Stimulated activated effector memory CD8-positive, alpha-beta T cell treated with anti-CD3 and anti-CD28 coated beads, Interleukin-12 subunit alpha, Interleukin-12 subunit beta, amount 100 ng/mL, for 72 hours (primary cell): ENCODE results near the gene SMIM22.

ENCODE experiments used
- ATAC-seq: fragments of 150-1000 bp; cut with Tn5 transposase; 2 replicates; pipeline ENCODE4 v1.10.0; 2021
- DNase-seq, 2 donors: peaks; one replicate each; pipeline ENCODE4 v3.0.0; 2021 to 2022; ENCODE audit warnings: low spot score in 2 of 2
- H3K27ac Mint-ChIP-seq: one replicate; pipeline ENCODE4 v1.8.0; 2022; ENCODE audit warnings: mild to moderate bottlenecking, mixed read lengths
- H3K36me3 Mint-ChIP-seq: one replicate; pipeline ENCODE4 v1.8.0; 2022; ENCODE audit warnings: mild to moderate bottlenecking, mixed read lengths
- H3K4me1 Mint-ChIP-seq: one replicate; pipeline ENCODE4 v1.8.0; 2022; ENCODE audit warnings: mixed read lengths
- H3K4me3 Mint-ChIP-seq: one replicate; pipeline ENCODE4 v1.8.0; 2022; ENCODE audit warnings: mild to moderate bottlenecking, mixed read lengths
- H3K9me3 Mint-ChIP-seq: one replicate; pipeline ENCODE4 v1.8.0; 2022; ENCODE audit warnings: mixed read lengths

Gene SMIM22

DNA sequence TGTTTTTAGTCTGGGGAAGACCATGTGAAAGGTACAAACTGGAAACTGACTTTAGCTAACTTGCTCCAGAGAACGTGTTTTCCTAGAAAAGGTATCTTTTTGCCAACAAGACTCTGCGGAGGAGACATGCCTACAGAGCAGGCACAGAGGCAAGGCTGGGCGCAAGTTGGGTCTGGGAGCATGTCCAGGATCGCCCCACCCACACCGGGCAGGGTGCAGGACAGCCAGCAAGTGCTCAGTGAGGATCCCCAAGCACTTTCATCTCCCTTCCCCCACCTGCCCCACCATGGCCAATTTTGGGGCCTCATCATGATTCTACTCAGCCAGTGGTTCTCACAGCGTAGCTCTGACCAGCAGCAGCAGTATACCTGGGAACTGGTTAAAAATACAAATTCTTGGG is 25.5 kb downstream of the SMIM22 start:
- DNase-seq (no peak), ATAC-seq (no peak)
- Mint-ChIP-seq H3K4me3 (no peak overlapping the region), H3K9me3 (no peaks in the 10 kb centered on the region), H3K4me1 (peaks cover 8% of the 10 kb centered on the region), H3K27ac (peak overlapping the region; percentile 68), H3K36me3 (peaks cover 100% of the 10 kb centered on the region)

DNA sequence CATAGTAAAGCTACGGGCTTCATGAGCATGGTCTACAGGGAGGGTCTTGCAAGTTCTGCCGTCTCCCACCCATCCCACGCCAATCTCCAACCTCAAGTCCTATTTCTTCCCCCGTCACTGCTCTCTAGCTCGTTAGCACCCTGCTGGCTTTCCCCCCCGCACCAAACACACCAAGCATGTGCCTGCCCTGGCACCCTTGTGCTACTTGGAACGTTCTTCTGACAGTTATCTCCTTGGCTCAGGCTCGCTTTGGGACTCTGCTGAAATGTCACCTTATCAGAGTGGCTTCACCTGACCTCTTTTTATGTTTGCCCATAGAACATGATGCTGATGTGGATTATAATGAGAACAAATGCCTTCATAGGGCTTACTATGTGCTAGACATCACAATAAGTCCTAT is 30.0 kb downstream of the SMIM22 start:
- ATAC-seq (no peak), DNase-seq (no peak)
- Mint-ChIP-seq H3K36me3 (peaks cover 100% of the 10 kb centered on the region), H3K27ac (peak overlapping the region; percentile 43), H3K9me3 (no peaks in the 10 kb centered on the region), H3K4me1 (peaks cover 8% of the 10 kb centered on the region), H3K4me3 (no peak overlapping the region)

DNA sequence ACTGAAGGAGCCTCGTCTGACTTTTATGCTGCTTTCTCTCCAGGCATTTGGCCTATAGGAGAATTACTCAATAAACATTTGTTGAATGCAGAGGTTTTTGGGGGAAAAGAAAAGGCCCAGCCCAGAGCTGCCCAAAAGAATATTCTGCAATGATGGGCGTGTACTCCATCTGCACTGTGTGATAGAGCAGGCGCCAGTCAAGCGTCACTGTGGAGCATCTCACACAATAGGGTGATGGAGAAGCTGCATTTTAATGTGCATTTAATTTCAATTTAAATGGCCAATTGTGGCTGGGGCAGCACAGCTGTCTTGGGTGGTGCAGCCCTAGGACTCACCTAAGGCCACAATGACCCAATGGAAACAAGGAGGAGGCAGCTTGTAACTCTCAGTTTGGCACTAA is 31.4 kb downstream of the SMIM22 start:
- H3K36me3 Mint-ChIP-seq, result peaks cover 100% of the 10 kb centered on the region
- no peak overlapping the region for H3K27ac Mint-ChIP-seq
- ATAC-seq, result no peak
- H3K9me3 Mint-ChIP-seq, result no peaks in the 10 kb centered on the region
- peaks cover 19% of the 10 kb centered on the region for H3K4me1 Mint-ChIP-seq
- H3K4me3 Mint-ChIP-seq, result no peak overlapping the region
- no peak for DNase-seq

DNA sequence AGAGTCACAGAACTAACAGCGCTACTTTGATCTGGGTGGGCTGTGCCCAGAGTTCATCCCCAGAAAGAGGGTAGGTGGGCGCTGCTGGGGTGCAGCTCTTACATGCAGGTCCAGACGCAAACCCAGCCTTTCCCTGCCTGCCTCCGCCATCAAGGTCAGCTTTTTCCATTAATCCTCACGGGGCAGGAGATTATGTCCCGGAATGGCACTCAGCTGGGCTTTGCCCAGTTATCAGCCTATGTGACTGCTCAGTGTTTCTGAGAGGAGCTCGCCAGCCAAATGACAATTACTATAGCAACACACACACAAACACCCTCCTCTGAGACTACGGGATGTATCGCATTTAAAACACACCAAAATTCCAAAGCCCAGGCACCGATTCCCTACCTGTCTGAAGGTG is 31.8 kb downstream of the SMIM22 start:
- no peak for DNase-seq
- peaks cover 24% of the 10 kb centered on the region for H3K4me1 Mint-ChIP-seq
- H3K36me3 Mint-ChIP-seq, result peaks cover 100% of the 10 kb centered on the region
- no peak overlapping the region for H3K4me3 Mint-ChIP-seq
- no peak overlapping the region for H3K27ac Mint-ChIP-seq
- no peaks in the 10 kb centered on the region for H3K9me3 Mint-ChIP-seq
- ATAC-seq, result no peak

DNA sequence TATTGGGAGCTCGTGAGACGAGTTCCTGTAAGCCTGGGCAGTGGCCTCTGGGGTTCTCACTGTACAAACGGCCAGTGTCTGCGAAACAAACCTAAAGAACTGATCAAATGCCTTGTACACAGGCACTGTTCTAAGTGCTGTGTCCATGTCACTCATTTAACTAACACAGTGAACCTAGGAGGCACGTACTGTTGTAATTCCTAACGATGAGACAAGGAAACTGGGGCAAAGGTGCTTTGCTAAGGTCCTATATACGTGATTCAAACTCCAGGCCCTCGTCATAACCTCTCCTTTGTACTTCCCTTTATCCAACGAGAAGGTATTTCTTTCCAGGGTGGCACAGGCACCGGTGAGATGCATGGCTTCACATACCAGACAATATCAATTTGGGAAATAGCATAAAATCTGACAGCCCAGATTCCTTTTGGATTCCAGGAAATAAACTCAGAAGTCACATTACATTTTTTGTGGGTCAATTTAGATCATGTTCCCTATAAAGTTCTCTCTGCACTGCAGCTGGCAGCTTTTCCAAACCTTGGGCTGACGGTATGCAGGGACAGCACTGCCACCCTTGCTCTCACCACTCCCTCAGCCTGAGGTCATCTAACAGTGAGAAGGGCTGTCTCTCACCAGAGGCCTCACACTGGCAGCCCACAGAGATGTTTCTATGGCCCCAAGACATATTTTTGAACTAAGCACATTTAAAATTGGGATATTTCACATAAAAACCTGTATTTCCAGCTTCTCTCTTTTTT is 33.6 kb downstream of the SMIM22 start:
- no peak for ATAC-seq
- peaks cover 100% of the 10 kb centered on the region for H3K36me3 Mint-ChIP-seq
- no peak for DNase-seq
- H3K27ac Mint-ChIP-seq, result no peak overlapping the region
- peaks cover 26% of the 10 kb centered on the region for H3K4me1 Mint-ChIP-seq
- H3K4me3 Mint-ChIP-seq, result no peak overlapping the region
- H3K9me3 Mint-ChIP-seq, result no peaks in the 10 kb centered on the region

DNA sequence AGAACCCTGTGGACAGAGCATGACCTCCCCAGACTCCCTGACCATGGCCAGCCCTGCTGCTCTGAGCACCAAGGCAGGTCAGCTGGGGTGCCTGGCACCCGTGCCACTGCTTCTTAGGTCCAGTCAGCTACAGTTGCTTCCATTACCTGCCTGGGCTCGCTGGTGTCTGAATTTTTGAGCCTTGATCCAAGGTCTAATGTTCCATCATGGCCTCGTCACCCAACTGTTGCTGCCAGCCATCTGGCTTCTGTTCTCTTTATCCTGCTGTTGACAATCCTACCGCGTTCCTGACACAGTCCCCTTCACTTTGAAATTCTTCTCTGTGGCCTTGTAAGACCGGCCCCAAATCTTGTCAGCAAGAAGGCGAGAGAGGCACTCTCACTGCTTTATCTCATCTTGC is 35.2 kb downstream of the SMIM22 start:
- no peak overlapping the region for H3K27ac Mint-ChIP-seq
- peaks cover 100% of the 10 kb centered on the region for H3K36me3 Mint-ChIP-seq
- no peak for ATAC-seq
- no peak overlapping the region for H3K4me3 Mint-ChIP-seq
- H3K9me3 Mint-ChIP-seq, result no peaks in the 10 kb centered on the region
- no peak for DNase-seq
- peaks cover 19% of the 10 kb centered on the region for H3K4me1 Mint-ChIP-seq

DNA sequence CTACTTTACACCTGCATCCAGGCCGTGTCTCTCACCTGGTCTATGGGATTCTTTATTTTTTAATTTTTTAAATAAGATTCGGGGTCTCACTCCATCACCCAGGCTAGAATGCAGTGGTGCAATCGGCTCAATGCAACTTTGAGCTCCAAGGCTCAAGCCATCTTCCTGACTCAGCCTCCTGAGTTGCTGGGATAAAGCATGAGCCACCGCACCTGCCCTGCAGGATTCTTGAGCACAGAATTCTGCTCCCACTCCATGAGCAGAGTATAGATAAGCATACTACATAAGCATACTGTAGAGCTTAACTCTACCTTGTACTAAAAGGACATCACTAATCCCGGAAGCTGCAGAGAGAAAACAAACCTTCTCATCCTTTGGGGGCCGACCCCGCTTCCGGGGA is 36.4 kb downstream of the SMIM22 start:
- DNase-seq, result no peak
- Mint-ChIP-seq H3K36me3 (peaks cover 100% of the 10 kb centered on the region), H3K4me1 (peaks cover 24% of the 10 kb centered on the region), H3K27ac (peak overlapping the region; percentile 39), H3K4me3 (no peak overlapping the region), H3K9me3 (no peaks in the 10 kb centered on the region)
- no peak for ATAC-seq

DNA sequence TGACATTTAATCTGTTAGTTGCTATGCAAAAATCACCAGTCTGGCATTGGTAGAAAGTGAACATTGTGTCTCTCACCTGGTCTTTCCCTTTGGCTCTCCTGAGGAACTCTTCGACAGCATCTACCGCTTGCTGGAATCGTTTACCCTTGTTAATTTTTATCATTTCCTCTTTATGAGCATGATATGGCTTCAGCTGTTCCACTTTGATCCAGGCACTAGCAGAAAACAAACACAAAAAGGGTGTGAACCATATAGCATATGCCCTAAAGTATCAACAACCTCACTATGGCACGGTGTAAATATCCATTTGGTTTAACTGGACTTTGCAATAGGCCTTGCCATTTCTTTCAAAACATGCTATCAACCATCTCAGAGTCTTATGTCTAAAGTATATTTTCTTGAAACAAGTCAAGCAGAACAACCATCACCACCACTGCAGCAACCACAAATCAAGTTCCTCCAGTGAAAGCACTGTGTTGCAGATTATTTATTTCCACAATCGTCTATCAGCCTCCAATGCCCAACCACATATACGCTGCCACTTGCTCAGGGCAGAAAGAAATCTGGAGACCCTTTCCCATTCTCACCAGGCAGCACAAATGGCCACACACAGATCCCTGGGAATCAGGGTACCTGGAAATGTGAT is 37.7 kb downstream of the SMIM22 start:
- no peak overlapping the region for H3K4me3 Mint-ChIP-seq
- no peak overlapping the region for H3K27ac Mint-ChIP-seq
- H3K9me3 Mint-ChIP-seq, result no peaks in the 10 kb centered on the region
- ATAC-seq (no peak), DNase-seq (no peak)
- H3K36me3 Mint-ChIP-seq, result peaks cover 100% of the 10 kb centered on the region
- H3K4me1 Mint-ChIP-seq, result peaks cover 29% of the 10 kb centered on the region

DNA sequence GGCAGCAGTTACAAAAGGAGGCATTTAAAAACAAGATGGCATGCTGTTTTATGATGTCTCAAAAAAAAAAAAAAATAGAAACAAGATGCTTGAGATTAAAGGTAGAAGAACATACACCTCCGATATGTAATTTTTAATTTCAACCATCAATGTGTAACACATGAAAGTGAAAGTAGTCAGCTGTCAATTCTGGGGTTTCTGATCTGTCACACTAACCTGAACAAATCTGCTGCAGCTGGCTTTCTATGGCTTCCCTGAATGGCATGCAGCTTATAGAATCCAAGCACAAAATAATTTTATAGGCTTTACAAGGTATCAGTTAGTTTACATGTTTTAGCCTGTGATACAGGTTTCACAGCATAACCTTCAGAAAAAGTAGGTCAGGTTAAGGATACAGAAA is 38.4 kb downstream of the SMIM22 start:
- peaks cover 100% of the 10 kb centered on the region for H3K36me3 Mint-ChIP-seq
- H3K27ac Mint-ChIP-seq, result no peak overlapping the region
- DNase-seq, result no peak

DNA sequence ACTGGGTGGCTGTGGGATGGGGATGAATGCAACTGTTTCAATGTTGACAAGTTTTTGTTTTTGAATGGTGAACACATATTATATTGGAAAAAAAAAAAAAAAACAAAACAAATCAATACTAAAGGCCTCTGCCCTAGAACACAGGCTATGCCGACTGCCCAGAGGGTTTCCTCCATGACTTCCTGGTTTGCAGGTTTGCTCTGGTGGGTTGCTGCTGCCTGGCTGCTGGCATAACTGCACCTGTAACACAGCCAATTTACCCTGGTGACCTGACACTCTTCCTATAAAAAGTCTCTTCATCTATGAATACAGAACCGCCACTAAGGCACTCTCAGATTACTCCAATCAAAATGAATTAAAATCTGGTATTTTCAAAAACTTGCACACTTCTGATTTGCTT is 41.6 kb downstream of the SMIM22 start:
- DNase-seq (no peak), ATAC-seq (no peak)
- Mint-ChIP-seq H3K36me3 (peaks cover 100% of the 10 kb centered on the region), H3K27ac (peak overlapping the region; percentile 63), H3K9me3 (no peaks in the 10 kb centered on the region), H3K4me1 (peaks cover 20% of the 10 kb centered on the region), H3K4me3 (no peak overlapping the region)

More for the DNA sequence above, 38.4 kb downstream of the SMIM22 start:
- Mint-ChIP-seq H3K9me3 (no peaks in the 10 kb centered on the region), H3K4me3 (no peak overlapping the region), H3K4me1 (peaks cover 29% of the 10 kb centered on the region)
- no peak for ATAC-seq

DNA sequence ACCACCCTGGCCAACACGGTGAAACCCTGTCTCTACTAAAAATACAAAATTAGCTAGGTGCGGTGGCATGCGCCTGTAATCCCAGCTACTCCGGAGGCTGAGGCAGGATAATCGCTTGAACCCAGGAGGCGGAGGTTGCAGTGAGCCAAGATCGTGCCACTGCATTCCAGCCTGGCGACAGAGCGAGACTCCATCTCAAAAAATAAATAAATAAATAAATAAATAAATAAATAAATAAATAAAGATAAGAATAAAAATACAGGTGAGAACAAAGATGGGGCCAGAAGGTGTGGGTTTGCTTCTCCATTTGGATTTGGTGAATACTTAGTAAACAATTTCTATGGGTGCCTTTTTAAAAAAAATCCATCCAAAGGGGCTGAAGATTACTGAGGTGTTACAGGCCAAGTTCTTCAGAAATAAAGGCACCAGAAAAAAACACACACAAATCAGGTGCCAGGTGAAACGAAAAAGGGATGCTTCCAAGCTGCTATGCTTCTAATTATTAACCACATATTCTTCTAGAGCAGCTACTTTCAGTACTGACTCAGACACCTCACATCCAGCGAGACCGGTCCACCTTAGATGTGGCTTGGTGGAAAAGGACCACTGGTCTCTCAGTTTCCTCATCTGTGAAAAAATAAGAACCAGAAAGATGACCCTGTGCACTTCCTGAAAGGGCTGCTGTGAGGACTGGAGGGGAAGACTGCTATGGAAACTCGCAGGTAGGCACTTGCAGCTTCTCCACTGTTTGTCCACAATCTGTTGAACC is 42.7 kb downstream of the SMIM22 start:
- Mint-ChIP-seq H3K27ac (peak overlapping the region; percentile 58), H3K4me3 (no peak overlapping the region), H3K4me1 (peaks cover 15% of the 10 kb centered on the region), H3K36me3 (peaks cover 100% of the 10 kb centered on the region), H3K9me3 (no peaks in the 10 kb centered on the region)
- ATAC-seq (no peak), DNase-seq (no peak)

DNA sequence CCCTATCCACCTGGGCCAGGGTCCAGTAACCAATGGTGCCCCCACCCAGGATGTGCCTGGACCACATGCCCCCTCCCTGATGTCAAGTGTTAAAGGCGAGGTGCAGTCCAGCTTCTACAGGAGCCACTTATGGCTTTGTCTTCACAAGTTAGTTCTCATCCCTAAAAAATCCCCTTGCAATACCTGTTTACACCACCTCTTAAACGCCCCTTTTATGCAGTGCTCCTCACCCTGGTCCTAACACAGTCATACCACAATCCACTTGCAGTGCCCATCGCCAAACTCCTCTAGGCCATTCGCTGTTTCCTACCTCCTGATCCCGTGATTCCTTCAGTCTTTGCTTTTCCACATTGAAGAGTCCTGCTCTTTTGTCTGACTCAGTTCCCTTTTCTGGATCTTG is 44.8 kb downstream of the SMIM22 start:
- Mint-ChIP-seq H3K9me3 (no peaks in the 10 kb centered on the region), H3K36me3 (peaks cover 100% of the 10 kb centered on the region), H3K4me3 (no peak overlapping the region), H3K27ac (no peak overlapping the region), H3K4me1 (peaks cover 15% of the 10 kb centered on the region)
- no peak for DNase-seq
- no peak for ATAC-seq

DNA sequence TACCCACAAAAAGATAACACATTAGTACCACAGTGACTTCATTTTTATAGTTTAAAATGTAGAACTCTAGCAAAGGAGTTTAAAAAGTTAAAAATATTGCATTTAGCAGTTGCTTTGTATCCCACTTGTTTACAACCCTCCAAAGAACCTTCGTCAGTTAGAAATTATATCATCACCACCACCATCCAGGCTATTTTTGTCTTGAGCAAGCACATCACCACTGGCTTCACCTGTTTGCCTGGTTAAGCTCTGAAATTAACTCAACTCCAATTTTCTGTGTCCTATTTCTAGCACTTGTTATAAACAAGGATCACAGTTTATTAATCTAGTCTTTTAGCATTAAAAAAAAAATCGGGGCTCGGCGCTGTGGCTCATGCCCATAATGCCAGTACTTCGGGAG is 45.8 kb downstream of the SMIM22 start:
- no peak for DNase-seq
- H3K36me3 Mint-ChIP-seq, result peaks cover 100% of the 10 kb centered on the region
- H3K4me1 Mint-ChIP-seq, result peaks cover 24% of the 10 kb centered on the region
- peak overlapping the region; percentile 50 for H3K27ac Mint-ChIP-seq
- no peaks in the 10 kb centered on the region for H3K9me3 Mint-ChIP-seq
- no peak for ATAC-seq
- H3K4me3 Mint-ChIP-seq, result no peak overlapping the region
